Gastrocnemius medialis (tissue), 4 donors: ENCODE measurements around the gene EFR3B.
"Not testable (repeated sequence)": the region's sequence is repeated elsewhere in the genome, so short reads cannot be mapped to it uniquely, and the experiment has no call there.

ENCODE experiments used
- CTCF ChIP-seq, 5 experiments: fragments of 450-650 bp in 3 of 5; fragments of 200-600 bp in 2 of 5; sonication (generic) in 2 of 5; IDR thresholded peaks in 4 of 5; conservative IDR thresholded peaks in 1 of 5; 1 replicate in 4 of 5; 2 replicates in 1 of 5; pipeline ENCODE4 v1.5.1; 2016 to 2019; ENCODE audit warnings: antibody characterized with exemption in 5 of 5, mild to moderate bottlenecking in 3 of 5, moderate library complexity in 3 of 5
- POLR2A ChIP-seq, 2 donors: fragments of 450-650 bp; IDR thresholded peaks; one replicate each; pipeline ENCODE4 v1.6.1; 2017; ENCODE audit warnings: antibody characterized with exemption in 2 of 2, mild to moderate bottlenecking in 2 of 2, moderate library complexity in 2 of 2

DNA sequence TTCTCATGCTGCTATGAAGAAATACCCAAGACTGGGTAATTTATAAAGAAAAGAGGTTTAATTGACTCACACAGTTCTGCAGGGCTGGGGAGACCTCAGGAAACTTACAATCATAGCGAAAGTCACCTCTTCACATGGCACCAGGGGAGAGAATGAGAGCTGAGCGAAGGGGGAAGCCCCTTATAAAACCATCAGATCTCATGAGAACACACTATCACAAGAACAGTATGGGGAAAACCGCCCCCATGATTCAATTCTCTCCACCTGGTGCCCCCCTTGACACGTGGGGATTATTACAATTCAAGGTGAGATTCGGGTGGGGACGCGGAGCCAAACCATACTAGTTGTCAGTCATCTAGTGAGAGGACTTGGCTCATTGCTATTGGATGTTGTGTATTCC is 60.5 kb downstream of the EFR3B start:
- TF ChIP-seq CTCF (IDR thresholded peaks at IDR 0.05 in 4 of 5, conservative IDR thresholded peaks at IDR 0.05 in 1 of 5); POLR2A (IDR thresholded peaks at IDR 0.05): not testable (repeated sequence)
